Measurements from ENCODE around the gene HPN.

The HPN gene

DNA sequence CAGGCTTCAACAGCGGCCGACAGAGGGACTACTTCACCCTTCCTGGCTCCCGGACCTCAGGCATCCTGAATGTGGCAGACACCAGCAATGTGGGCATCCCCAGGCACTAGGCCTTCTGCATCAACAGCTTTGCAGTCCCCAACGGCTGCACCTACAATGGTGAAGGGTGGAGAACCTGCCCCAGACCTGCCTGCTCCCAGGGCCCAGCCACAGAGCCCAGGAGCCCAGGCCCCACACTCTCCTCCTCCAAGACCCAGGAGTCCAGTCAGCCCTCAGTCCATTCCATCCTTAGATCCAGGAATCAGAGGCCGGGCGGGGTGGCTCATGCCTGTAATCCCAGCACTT lies 34.5 kb downstream of the HPN start:
- no peaks in the 10 kb centered on the region for H3K4me1 ChIP-seq (ENCODE audit: low read length)
- H3K9ac ChIP-seq (ENCODE audit: low read length) = no peak overlapping the region
- no peak overlapping the region for H3K27ac ChIP-seq (ENCODE audit: low read length)
- TF ChIP-seq EZH2phosphoT487 (IDR thresholded peaks at IDR 0.05; ENCODE audit: low read depth) = no peak
- no peak for TF ChIP-seq CTCF (IDR thresholded peaks at IDR 0.05; ENCODE audit: low read depth, low read length)
- H3K4me3 ChIP-seq (ENCODE audit: low read length) = no peak overlapping the region
- no peaks in the 10 kb centered on the region for H3K36me3 ChIP-seq (replicated peaks; ENCODE audit: low read depth, low read length)
- no peaks in the 10 kb centered on the region for H3K9me3 ChIP-seq (ENCODE audit: insufficient read depth, low read length)
- no peak overlapping the region for H2AFZ ChIP-seq (ENCODE audit: low read depth, low read length)
- H4K20me1 ChIP-seq (ENCODE audit: insufficient read depth, low read length) = no peaks in the 10 kb centered on the region
- 0 out of 2 replicates have a peak, but pooled peaks cover 8% of the 10 kb centered on the region for H3K27me3 ChIP-seq (ENCODE audit: low read depth, low read length)
- no peaks in the 10 kb centered on the region for H3K79me2 ChIP-seq (ENCODE audit: low read length)
- H3K4me2 ChIP-seq (ENCODE audit: low read length) = no peak overlapping the region

DNA sequence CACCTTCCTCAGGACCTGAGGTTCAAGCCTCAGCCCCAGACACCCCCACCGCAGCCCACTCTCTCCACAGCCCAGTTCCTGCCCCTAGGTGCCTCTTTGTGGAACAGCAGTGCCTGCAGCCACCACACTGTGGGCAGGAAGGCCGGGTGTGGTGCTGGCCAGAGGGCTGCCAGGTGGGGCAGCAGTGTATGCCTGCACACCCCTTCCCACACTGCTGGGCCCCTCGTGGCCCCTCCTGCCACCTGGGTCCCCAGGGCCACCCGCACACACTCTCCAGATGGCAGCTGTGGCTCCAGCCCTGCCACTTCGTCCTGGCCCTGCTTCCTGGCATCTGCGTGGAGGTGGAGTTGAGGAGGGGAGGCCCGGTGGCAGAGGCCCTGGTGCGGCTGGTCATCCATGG lies 35.1 kb downstream of the HPN start:
- Histone ChIP-seq H3K36me3 (replicated peaks; ENCODE audit: low read depth, low read length) (no peaks in the 10 kb centered on the region), H3K4me2 (ENCODE audit: low read length) (no peak overlapping the region), H2AFZ (ENCODE audit: low read depth, low read length) (no peak overlapping the region), H3K9ac (ENCODE audit: low read length) (no peak overlapping the region), H3K27ac (ENCODE audit: low read length) (no peak overlapping the region), H3K4me3 (ENCODE audit: low read length) (no peak overlapping the region), H3K79me2 (ENCODE audit: low read length) (no peaks in the 10 kb centered on the region), H3K27me3 (ENCODE audit: low read depth, low read length) (0 out of 2 replicates have a peak, but pooled peaks cover 8% of the 10 kb centered on the region), H3K9me3 (ENCODE audit: insufficient read depth, low read length) (no peaks in the 10 kb centered on the region), H4K20me1 (ENCODE audit: insufficient read depth, low read length) (no peaks in the 10 kb centered on the region), H3K4me1 (ENCODE audit: low read length) (no peaks in the 10 kb centered on the region)
- TF ChIP-seq EZH2phosphoT487 (IDR thresholded peaks at IDR 0.05; ENCODE audit: low read depth) (no peak), CTCF (IDR thresholded peaks at IDR 0.05; ENCODE audit: low read depth, low read length) (no peak)

GRCh38 chr19:35077411-35078223 lies 36.1 kb downstream of the HPN start:
- Histone ChIP-seq H3K4me3 (ENCODE audit: low read length) (no peak overlapping the region), H3K27ac (ENCODE audit: low read length) (no peak overlapping the region), H3K4me2 (ENCODE audit: low read length) (no peak overlapping the region), H3K4me1 (ENCODE audit: low read length) (no peaks in the 10 kb centered on the region), H4K20me1 (ENCODE audit: insufficient read depth, low read length) (no peaks in the 10 kb centered on the region), H2AFZ (ENCODE audit: low read depth, low read length) (no peak overlapping the region), H3K36me3 (replicated peaks; ENCODE audit: low read depth, low read length) (no peaks in the 10 kb centered on the region), H3K27me3 (ENCODE audit: low read depth, low read length) (0 out of 2 replicates have a peak, but pooled peaks cover 8% of the 10 kb centered on the region), H3K9ac (ENCODE audit: low read length) (no peak overlapping the region), H3K79me2 (ENCODE audit: low read length) (no peaks in the 10 kb centered on the region), H3K9me3 (ENCODE audit: insufficient read depth, low read length) (no peaks in the 10 kb centered on the region)
- TF ChIP-seq EZH2phosphoT487 (IDR thresholded peaks at IDR 0.05; ENCODE audit: low read depth) (no peak), CTCF (IDR thresholded peaks at IDR 0.05; ENCODE audit: low read depth, low read length) (no peak)

- no peaks in the 10 kb centered on the region for H3K9me3 ChIP-seq (ENCODE audit: insufficient read depth, low read length)
- H4K20me1 ChIP-seq (ENCODE audit: insufficient read depth, low read length) = no peaks in the 10 kb centered on the region
These were observed 38.3 kb downstream of the HPN start for GRCh38 chr19:35079826-35080225.

More at GRCh38 chr19:35079826-35080225, 38.3 kb downstream of the HPN start:
- H2AFZ ChIP-seq (ENCODE audit: low read depth, low read length) = no peak overlapping the region
- no peak overlapping the region for H3K9ac ChIP-seq (ENCODE audit: low read length)
- H3K79me2 ChIP-seq (ENCODE audit: low read length) = no peaks in the 10 kb centered on the region
- H3K27me3 ChIP-seq (ENCODE audit: low read depth, low read length) = 0 out of 2 replicates have a peak, but pooled peaks cover 8% of the 10 kb centered on the region
- no peak overlapping the region for H3K4me2 ChIP-seq (ENCODE audit: low read length)
- H3K27ac ChIP-seq (ENCODE audit: low read length) = no peak overlapping the region
- TF ChIP-seq CTCF (IDR thresholded peaks at IDR 0.05; ENCODE audit: low read depth, low read length) (no peak), EZH2phosphoT487 (IDR thresholded peaks at IDR 0.05; ENCODE audit: low read depth) (no peak)
- no peak overlapping the region for H3K4me3 ChIP-seq (ENCODE audit: low read length)
- H3K4me1 ChIP-seq (ENCODE audit: low read length) = peaks cover 5% of the 10 kb centered on the region; the same call in 1 of the 2 replicates
- no peaks in the 10 kb centered on the region for H3K36me3 ChIP-seq (replicated peaks; ENCODE audit: low read depth, low read length)

All from OCI-LY3 (cell line).